ENCODE data around the gene DGKK.

Gene DGKK
- total RNA-seq, result 0 reads per million in 2 donors

GRCh38 chrX:50470103-50471031 lies at the start of gene DGKK:
Gene DGKK (minus strand): TSS chrX:50470825. CDS start chrX:50470678, 147 bp downstream.
- no peak for DNase-seq

- no peak for DNase-seq
These were observed 44.2 kb upstream of the DGKK start for GRCh38 chrX:50514811-50515210.

GRCh38 chrX:50497114-50497513 lies 26.5 kb upstream of the DGKK start:
- no peak for DNase-seq

GRCh38 chrX:50495616-50496015 lies 25.0 kb upstream of the DGKK start:
- no peak for DNase-seq

- no peak for DNase-seq
These were observed 22.1 kb upstream of the DGKK start for GRCh38 chrX:50492720-50493119.

GRCh38 chrX:50484662-50485061 lies 14.0 kb upstream of the DGKK start:
- no peak for DNase-seq

- no peak for DNase-seq
These were observed 12.7 kb upstream of the DGKK start for GRCh38 chrX:50483283-50483682.

GRCh38 chrX:50475208-50475607 lies 4.6 kb upstream of the DGKK start:
- no peak for DNase-seq

GRCh38 chrX:50471390-50471789 lies 765 bp upstream of the DGKK start:
- no peak for DNase-seq

- DNase-seq, result no peak
These were observed 1.4 kb downstream of the DGKK start for GRCh38 chrX:50469206-50469605.

GRCh38 chrX:50459615-50460014 lies 11.0 kb downstream of the DGKK start:
- no peak for DNase-seq

GRCh38 chrX:50458483-50458882 lies 12.1 kb downstream of the DGKK start:
- no peak for DNase-seq

GRCh38 chrX:50456712-50457484 lies 13.7 kb downstream of the DGKK start:
- DNase-seq, result no peak

GRCh38 chrX:50452782-50453181 lies 17.8 kb downstream of the DGKK start:
- DNase-seq, result no peak

- no peak for DNase-seq
These were observed 20.3 kb downstream of the DGKK start for GRCh38 chrX:50450324-50450723.

- DNase-seq, result no peak
These were observed 22.1 kb downstream of the DGKK start for GRCh38 chrX:50448565-50448964.

- no peak for DNase-seq
These were observed 23.1 kb downstream of the DGKK start for GRCh38 chrX:50447535-50447934.

GRCh38 chrX:50442426-50443116 lies 28.1 kb downstream of the DGKK start:
- no peak for DNase-seq

GRCh38 chrX:50436797-50437196 lies 33.8 kb downstream of the DGKK start:
- DNase-seq, result no peak

GRCh38 chrX:50432829-50433289 lies 37.8 kb downstream of the DGKK start:
- no peak for DNase-seq

- no peak for DNase-seq
These were observed 39.0 kb downstream of the DGKK start for GRCh38 chrX:50431623-50432022.

- no peak for DNase-seq
These were observed 39.6 kb downstream of the DGKK start for GRCh38 chrX:50430917-50431575.

- no peak for DNase-seq
These were observed 42.5 kb downstream of the DGKK start for GRCh38 chrX:50428174-50428573.
